Heart right ventricle (tissue), 16 donors: ENCODE results near the gene ADGRG6. TPM values are rescaled to one million over a fixed set of nuclear protein-coding genes. Genes with fewer than 3 reads are reported as not detected.

ENCODE experiments used
- ATAC-seq, 8 donors: fragments of 200-7000 bp; cut with Tn5 transposase; one replicate each; pipeline ENCODE4 v1.9.1; 2020; ENCODE audit warnings: mild to moderate bottlenecking in 8 of 8, moderate library complexity in 8 of 8, moderate number of reproducible peaks in 1 of 8
- DNase-seq, 2 donors: peaks; one replicate each; pipeline ENCODE4 v3.0.0-alpha.2; 2020
- H3K27ac ChIP-seq, 10 donors: fragments of 200-600 bp; sonication (generic) in 2 of 10; one replicate each; pipeline versions ENCODE4 v1.5.0 to v1.8.0; 2020 to 2022; ENCODE audit warnings: mild to moderate bottlenecking in 3 of 10
- H3K27me3 ChIP-seq, 7 donors: fragments of 200-600 bp; one replicate each; pipeline ENCODE4 v1.8.0; 2021 to 2022; ENCODE audit warnings: mild to moderate bottlenecking in 2 of 7
- H3K36me3 ChIP-seq, 9 donors: fragments of 200-600 bp; sonication (generic) in 1 of 9; one replicate each; pipeline versions ENCODE4 v1.5.0 to v1.8.0; 2020 to 2022; ENCODE audit warnings: mild to moderate bottlenecking in 2 of 9
- H3K4me1 ChIP-seq, 9 donors: fragments of 200-600 bp; sonication (generic) in 1 of 9; one replicate each; pipeline versions ENCODE4 v1.5.0 to v1.8.0; 2020 to 2022; ENCODE audit warnings: mild to moderate bottlenecking in 4 of 9
- H3K4me3 ChIP-seq, 10 donors: fragments of 200-600 bp; sonication (generic) in 2 of 10; one replicate each; pipeline versions ENCODE4 v1.5.0 to v1.8.0; 2020 to 2022; ENCODE audit warnings: mild to moderate bottlenecking in 7 of 10, moderate library complexity in 2 of 10
- H3K9me3 ChIP-seq, 11 donors: fragments of 200-600 bp in 10 of 11; sonication (generic) in 2 of 11; one replicate each; pipeline versions ENCODE4 v1.5.0 to v1.8.0; 2013 to 2022; ENCODE audit warnings: mild to moderate bottlenecking in 2 of 11, control low read depth in 1 of 11, moderate library complexity in 1 of 11
- WGBS, 2 donors: extraction: QIAGEN DNeasy Blood & Tissue Kit; methylation state at CpG; one replicate each; pipeline ENCODE4 v1.1.7; 2013; ENCODE audit warnings: inconsistent platforms in 1 of 2; 5-methylcytosine and 5-hydroxymethylcytosine counted together
- intact Hi-C, 10 donors: fragments of 100-400 bp; cut with DNase I; formaldehyde crosslinking; loops; one replicate each; pipeline versions ENCODE4 v1.11.1 to v1.14.2; 2022
- polyA plus RNA-seq, 2 donors: library from polyadenylated mRNA; stranded (reverse); fragments of 200-250 nt; gene quantifications; one replicate each; pipeline ENCODE4 v1.2.3, GENCODE V29; 2013
- total RNA-seq, 10 donors: library from RNA; stranded (reverse); fragmentation: NEBNext Ultra II Directional in 3 of 10; extraction: Animal tissue kit (Norgen Biotek cat#: 25700) in 3 of 10; gene quantifications; one replicate each; pipeline versions ENCODE4 v1.2.1 to v1.2.4, GENCODE V29; 2021 to 2023
- TF ChIP-seq, protein P1 (sequence below), 9 donors: fragments of 200-600 bp; sonication (generic) in 2 of 9; IDR thresholded peaks; one replicate each; pipeline versions ENCODE4 v1.5.0 to v1.8.0; 2021 to 2022; ENCODE audit warnings: antibody characterized with exemption in 9 of 9, mild to moderate bottlenecking in 5 of 9, moderate library complexity in 1 of 9
- donor health status: Arrhythmogenic right ventricular cardiomyopathy.
- donor health status: ischemic (EF 13 %, LVEDD 7.1; RV severe dilation, severe dysfunction).
- donor health status: healthy with polysubstance abuse.
- donor health status: DM: no; HTN: yes; CAD: no.
- donor health status: DM: no; HTN: no; CAD: no.
- donor health status: ischemic (EF 25% LVEDD 6.9; RV normal size, moderate dysfunction).
- donor health status: ischemic (EF 25% LVEDD 5.7; RV mildly dilated, moderate dysfunction).
- donor health status: healthy.
- donor health status: DM: yes; HTN: yes; CAD: no.
- donor health status: Ischemic cardiomyopathy.
- donor health status: ischemic (EF 35%, LVEDD 5.7; RV mildly dilated, moderate dysfunction).
- donor health status: nonischemic (EF 11% LVEDD 7.7; RV severe dilation, severe dysfunction).
- donor health status: DM: yes; HTN: yes; CAD: no.
- donor health status: PGD.
- donor health status: ischemic (EF 29% LVEDD 5.4; RV normal size, mild dysfunction).
- donor health status: nonischemic (EF 23%, LVEDD 6.1; RV moderate dilation, normal function).

Gene ADGRG6
- total and polyA plus RNA-seq, 12 donors: 0.93 to 5.9 (median 3.1) TPM

DNA sequence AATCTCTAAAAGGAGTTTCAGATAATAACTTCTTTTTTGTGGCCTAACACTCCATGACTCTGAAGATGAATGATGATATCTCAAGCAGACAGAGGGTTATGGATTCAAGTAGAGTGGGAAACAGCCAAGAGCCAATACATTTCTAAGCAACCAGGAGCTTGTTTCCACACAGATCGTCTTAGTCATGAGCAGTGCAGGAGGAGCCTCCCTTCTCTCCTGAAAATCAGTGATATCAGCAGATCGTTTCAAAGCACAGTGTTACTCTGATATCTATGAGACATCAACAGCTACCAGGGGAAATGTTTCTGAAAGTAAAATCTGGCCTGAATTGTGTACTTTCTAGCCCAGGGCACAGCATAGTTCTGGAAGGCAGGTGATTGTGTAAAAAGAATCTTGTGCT, 11.5 kb downstream of the ADGRG6 start:
- Histone ChIP-seq H3K4me1 (no peaks in the 10 kb centered on the region), H3K27me3 (peaks cover 0 to 4% (median 0%) of the 10 kb centered on the region in 7 donors), H3K36me3 (no peaks in the 10 kb centered on the region), H3K4me3 (no peak overlapping the region), H3K27ac (no peak overlapping the region), H3K9me3 (no peaks in the 10 kb centered on the region)
- TF ChIP-seq, protein P1, sequence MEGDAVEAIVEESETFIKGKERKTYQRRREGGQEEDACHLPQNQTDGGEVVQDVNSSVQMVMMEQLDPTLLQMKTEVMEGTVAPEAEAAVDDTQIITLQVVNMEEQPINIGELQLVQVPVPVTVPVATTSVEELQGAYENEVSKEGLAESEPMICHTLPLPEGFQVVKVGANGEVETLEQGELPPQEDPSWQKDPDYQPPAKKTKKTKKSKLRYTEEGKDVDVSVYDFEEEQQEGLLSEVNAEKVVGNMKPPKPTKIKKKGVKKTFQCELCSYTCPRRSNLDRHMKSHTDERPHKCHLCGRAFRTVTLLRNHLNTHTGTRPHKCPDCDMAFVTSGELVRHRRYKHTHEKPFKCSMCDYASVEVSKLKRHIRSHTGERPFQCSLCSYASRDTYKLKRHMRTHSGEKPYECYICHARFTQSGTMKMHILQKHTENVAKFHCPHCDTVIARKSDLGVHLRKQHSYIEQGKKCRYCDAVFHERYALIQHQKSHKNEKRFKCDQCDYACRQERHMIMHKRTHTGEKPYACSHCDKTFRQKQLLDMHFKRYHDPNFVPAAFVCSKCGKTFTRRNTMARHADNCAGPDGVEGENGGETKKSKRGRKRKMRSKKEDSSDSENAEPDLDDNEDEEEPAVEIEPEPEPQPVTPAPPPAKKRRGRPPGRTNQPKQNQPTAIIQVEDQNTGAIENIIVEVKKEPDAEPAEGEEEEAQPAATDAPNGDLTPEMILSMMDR (IDR thresholded peaks at IDR 0.05): no peak
- DNase-seq: no peak
- ATAC-seq: peak in 2 of 8 donors; percentile 38 to 61
- intact Hi-C loops: no loop called here
- 31 to 41% methylated on average over 2 of the region's 2 CpGs for WGBS, 2 donors

DNA sequence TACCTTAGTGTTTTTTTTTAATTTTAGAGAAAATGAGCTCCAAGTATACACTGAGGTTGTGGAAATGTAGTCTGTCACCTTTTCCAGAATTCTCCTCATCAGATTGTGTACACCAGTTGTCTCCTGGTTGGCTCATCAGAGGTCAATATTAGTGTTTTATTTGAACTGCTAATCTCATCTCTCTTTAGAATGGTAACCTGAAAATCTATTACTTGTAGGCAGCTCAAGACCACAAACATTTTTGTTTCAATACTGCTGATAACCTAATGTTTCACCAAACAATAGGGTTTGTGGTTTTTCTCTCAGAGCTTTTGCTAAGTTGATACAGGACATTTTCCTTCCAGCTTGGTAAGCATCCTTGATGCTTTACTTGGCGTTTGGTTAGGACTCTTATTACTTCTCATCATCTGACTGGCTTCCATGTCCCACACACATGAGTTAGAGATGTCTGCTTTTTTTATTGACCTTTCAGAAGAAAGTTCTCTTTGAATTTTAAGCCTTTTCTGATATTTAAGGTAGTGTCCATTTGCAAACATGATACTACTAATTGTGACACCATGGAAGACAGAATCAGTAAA, 15.1 kb downstream of the ADGRG6 start:
- WGBS, 2 donors: 80 to 92% methylated on average over 1 of the region's 1 CpG
- TF ChIP-seq, protein P1 (IDR thresholded peaks at IDR 0.05): no peak
- Histone ChIP-seq H3K4me3 (no peak overlapping the region), H3K36me3 (no peaks in the 10 kb centered on the region), H3K27ac (no peak overlapping the region), H3K9me3 (no peaks in the 10 kb centered on the region), H3K4me1 (peaks cover 0 to 7% (median 0%) of the 10 kb centered on the region in 9 donors), H3K27me3 (peaks cover 0 to 1% (median 0%) of the 10 kb centered on the region in 7 donors)
- DNase-seq: no peak
- intact Hi-C loops: no loop called here
- no peak for ATAC-seq

DNA sequence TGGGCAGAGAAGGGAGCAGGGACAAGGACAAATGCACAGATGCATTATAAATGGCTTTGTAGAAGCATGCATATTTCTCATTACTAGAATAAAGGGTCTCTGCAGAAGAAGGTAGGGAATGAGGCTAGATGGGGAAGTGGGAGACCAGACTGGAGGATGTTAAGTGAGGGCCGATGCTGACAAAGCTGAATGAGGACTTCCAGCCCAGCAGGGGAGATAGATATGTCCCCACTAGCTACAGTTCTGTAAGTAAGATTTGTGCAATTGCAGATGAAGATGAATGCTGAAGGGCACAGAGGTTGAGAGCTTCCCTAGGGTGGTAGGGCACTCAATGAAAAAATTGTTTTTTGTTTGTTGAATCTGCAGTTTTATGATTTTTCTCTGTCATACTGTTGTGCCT, 16.9 kb downstream of the ADGRG6 start:
- intact Hi-C loops: no loop called here
- Histone ChIP-seq H3K4me1 (peaks cover 0 to 7% (median 0%) of the 10 kb centered on the region in 9 donors), H3K4me3 (no peak overlapping the region), H3K9me3 (no peaks in the 10 kb centered on the region), H3K27me3 (no peaks in the 10 kb centered on the region), H3K27ac (no peak overlapping the region), H3K36me3 (no peaks in the 10 kb centered on the region)
- ATAC-seq: no peak
- 61 to 67% methylated on average over 1 of the region's 1 CpG for WGBS, 2 donors
- TF ChIP-seq, protein P1 (IDR thresholded peaks at IDR 0.05): no peak
- no peak for DNase-seq

DNA sequence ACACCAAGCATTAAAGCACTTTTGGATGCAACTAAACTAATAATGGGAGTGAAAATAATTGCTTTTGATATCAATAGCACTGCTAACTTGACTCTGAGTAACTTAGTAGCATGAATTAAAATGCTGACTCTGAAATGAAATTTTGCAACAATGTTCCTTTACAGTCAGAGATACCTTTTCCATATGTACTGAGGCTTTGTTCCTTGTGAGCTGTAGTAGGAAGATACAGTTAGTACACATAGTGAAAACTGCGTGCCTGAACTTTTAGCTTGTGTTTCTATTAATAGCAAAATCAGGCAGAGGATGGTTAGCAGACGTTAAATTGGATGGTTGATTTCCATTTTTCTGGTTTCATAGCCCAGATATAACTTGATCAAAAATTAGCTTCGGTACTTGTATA, 18.6 kb downstream of the ADGRG6 start:
- WGBS, 2 donors: 34 to 38% methylated on average over 3 of the region's 3 CpGs
- Histone ChIP-seq H3K36me3 (no peaks in the 10 kb centered on the region), H3K27me3 (no peaks in the 10 kb centered on the region), H3K4me3 (no peak overlapping the region), H3K9me3 (no peaks in the 10 kb centered on the region), H3K4me1 (peaks cover 0 to 7% (median 0%) of the 10 kb centered on the region in 9 donors), H3K27ac (no peak overlapping the region)
- no peak for ATAC-seq
- DNase-seq: no peak
- TF ChIP-seq, protein P1 (IDR thresholded peaks at IDR 0.05): no peak
- intact Hi-C loops: no loop called here
